Skeletal muscle tissue (tissue), 4 donors: ENCODE results near the gene DCST1. TPM values are rescaled to one million over a fixed set of nuclear protein-coding genes. Genes with fewer than 3 reads are reported as not detected.

Experiments
- H3K27ac ChIP-seq: one replicate; pipeline ENCODE4 v1.7.0; 2013; ENCODE audit warnings: mild to moderate bottlenecking, low read depth, low read length, inconsistent platforms
- H3K27me3 ChIP-seq, 3 donors: one replicate each; pipeline ENCODE4 v1.7.0; 2013; ENCODE audit warnings: low read length in 3 of 3; ENCODE audit not compliant: control insufficient read depth in 3 of 3, insufficient read depth in 3 of 3
- H3K36me3 ChIP-seq, 3 donors: one replicate each; pipeline ENCODE4 v1.7.0; 2013; ENCODE audit warnings: low read length in 3 of 3; ENCODE audit not compliant: control insufficient read depth in 3 of 3, insufficient read depth in 3 of 3
- H3K4me1 ChIP-seq, 3 donors: one replicate each; pipeline ENCODE4 v1.7.0; 2013; ENCODE audit warnings: low read length in 3 of 3, mild to moderate bottlenecking in 3 of 3; ENCODE audit not compliant: control insufficient read depth in 3 of 3, insufficient read depth in 3 of 3
- H3K4me3 ChIP-seq, 3 donors: one replicate each; pipeline ENCODE4 v1.7.0; 2013; ENCODE audit warnings: low read length in 3 of 3
- H3K9ac ChIP-seq, 3 donors: one replicate each; pipeline ENCODE4 v1.7.0; 2013; ENCODE audit warnings: low read length in 3 of 3, mild to moderate bottlenecking in 3 of 3, moderate library complexity in 2 of 3, low read depth in 1 of 3
- H3K9me3 ChIP-seq, 3 donors: one replicate each; pipeline ENCODE4 v1.7.0; 2013; ENCODE audit warnings: low read length in 3 of 3; ENCODE audit not compliant: control insufficient read depth in 3 of 3
- total RNA-seq: library from RNA; depleted of rRNA; stranded (reverse); fragments of >200 nt; gene quantifications from one replicate; pipeline ENCODE4 v1.2.3, GENCODE V29; 2014
- donor health status: Osteomylitis.

DCST1 gene
- total RNA-seq, 1 donor from 2014 or later = not detected

- Histone ChIP-seq H3K27me3 (no peaks in the 10 kb centered on the region), H3K4me1 (peaks cover 36 to 74% (median 53%) of the 10 kb centered on the region in 3 donors), H3K4me3 (no peak overlapping the region), H3K9ac (no peak overlapping the region), H3K27ac (peak overlapping the region; percentile 44), H3K36me3 (peaks cover 12 to 21% (median 13%) of the 10 kb centered on the region in 3 donors), H3K9me3 (no peaks in the 10 kb centered on the region)
Measured at GRCh38 chr1:155013632-155014031, 20.0 kb upstream of the DCST1 start.

GRCh38 chr1:155014709-155015508 is 18.7 kb upstream of the DCST1 start:
- Histone ChIP-seq H3K4me3 (no peak overlapping the region), H3K27ac (no peak overlapping the region), H3K9me3 (no peaks in the 10 kb centered on the region), H3K4me1 (peaks cover 31 to 65% (median 43%) of the 10 kb centered on the region in 3 donors), H3K9ac (no peak overlapping the region), H3K36me3 (peaks cover 12 to 21% (median 13%) of the 10 kb centered on the region in 3 donors), H3K27me3 (no peaks in the 10 kb centered on the region)

- H3K9ac ChIP-seq = peak overlapping the region in 1 of 3 donors; percentile 46
- peak overlapping the region; percentile 25 for H3K27ac ChIP-seq
- peaks cover 29 to 58% (median 38%) of the 10 kb centered on the region in 3 donors for H3K4me1 ChIP-seq
Measured at GRCh38 chr1:155015527-155016230, 17.9 kb upstream of the DCST1 start.

DNA sequence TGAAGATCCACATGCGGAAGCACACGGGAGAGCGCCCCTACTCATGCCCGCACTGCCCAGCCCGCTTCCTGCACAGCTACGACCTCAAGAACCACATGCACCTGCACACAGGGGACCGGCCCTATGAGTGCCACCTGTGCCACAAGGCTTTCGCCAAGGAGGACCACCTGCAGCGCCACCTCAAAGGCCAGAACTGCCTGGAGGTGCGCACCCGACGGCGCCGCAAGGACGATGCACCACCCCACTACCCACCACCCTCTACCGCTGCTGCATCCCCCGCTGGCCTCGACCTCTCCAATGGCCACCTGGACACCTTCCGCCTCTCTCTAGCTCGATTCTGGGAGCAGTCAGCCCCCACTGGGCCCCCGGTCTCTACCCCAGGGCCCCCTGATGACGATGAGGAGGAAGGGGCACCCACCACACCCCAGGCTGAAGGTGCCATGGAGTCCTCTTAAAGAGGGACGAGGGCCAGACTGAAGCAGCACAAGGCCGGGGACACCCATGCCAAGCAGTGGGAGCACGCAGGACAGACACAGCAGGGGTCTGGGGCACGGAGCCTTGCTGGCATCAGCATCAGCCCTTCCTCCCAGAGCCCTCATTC is 17.3 kb upstream of the DCST1 start:
- no peaks in the 10 kb centered on the region for H3K9me3 ChIP-seq
- H3K4me1 ChIP-seq = peaks cover 29 to 51% (median 38%) of the 10 kb centered on the region in 3 donors
- H3K9ac ChIP-seq = peak overlapping the region; percentile 46 to 80 (median 73)
- no peaks in the 10 kb centered on the region for H3K27me3 ChIP-seq
- H3K4me3 ChIP-seq = peak overlapping the region in 1 of 3 donors; percentile 74
- H3K36me3 ChIP-seq = peaks cover 12 to 21% (median 13%) of the 10 kb centered on the region in 3 donors
- peak overlapping the region; percentile 91 for H3K27ac ChIP-seq

More at GRCh38 chr1:155015527-155016230, 17.9 kb upstream of the DCST1 start:
- Histone ChIP-seq H3K36me3 (peaks cover 12 to 21% (median 13%) of the 10 kb centered on the region in 3 donors), H3K27me3 (no peaks in the 10 kb centered on the region), H3K9me3 (no peaks in the 10 kb centered on the region), H3K4me3 (no peak overlapping the region)

DNA sequence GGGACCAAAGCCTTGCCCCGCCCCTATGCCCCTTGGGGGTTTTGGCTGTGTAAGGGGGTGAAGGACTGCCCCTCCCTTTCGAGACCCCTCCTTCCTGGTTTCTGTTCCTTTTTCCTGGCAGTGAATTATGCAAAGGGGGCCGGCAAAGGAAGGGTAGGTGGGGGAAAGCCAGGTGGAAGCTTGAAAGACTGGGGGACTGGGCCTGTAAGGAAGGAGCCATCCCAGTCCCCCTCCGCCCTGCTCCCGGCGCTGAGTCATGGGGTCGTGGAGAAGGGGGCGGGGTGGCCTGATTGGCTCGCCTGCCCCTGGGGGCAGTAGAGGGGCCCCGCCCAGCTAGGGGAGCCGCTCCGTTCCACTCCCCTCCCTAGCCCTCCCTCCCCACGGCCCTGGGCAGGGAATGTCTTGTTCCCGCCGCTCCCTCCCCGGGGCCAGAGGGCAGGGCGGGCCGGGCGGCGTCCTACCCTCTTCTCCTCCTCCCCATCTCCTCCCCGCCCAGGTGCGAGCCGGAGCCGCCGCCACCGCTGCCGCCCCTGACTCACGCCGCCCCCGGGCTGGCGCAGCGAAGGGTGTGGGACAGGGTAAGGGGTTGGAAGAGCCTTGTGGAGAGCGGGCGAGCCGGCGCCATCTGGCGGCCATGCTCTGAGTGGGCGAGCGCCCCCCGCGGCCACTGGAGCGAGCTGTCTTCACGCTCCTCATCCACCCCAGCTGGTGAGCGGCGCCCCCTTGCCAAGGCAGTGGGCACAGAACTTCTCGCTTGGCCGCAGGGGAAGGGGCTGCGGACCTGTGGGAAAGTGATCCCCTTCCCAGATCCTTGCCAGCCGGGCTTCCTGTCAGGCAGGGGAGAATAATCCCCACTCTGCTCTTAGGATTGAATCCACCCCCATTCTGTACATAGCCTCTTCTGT is 16.3 kb upstream of the DCST1 start:
- peaks cover 21 to 42% (median 30%) of the 10 kb centered on the region in 3 donors for H3K4me1 ChIP-seq

DNA sequence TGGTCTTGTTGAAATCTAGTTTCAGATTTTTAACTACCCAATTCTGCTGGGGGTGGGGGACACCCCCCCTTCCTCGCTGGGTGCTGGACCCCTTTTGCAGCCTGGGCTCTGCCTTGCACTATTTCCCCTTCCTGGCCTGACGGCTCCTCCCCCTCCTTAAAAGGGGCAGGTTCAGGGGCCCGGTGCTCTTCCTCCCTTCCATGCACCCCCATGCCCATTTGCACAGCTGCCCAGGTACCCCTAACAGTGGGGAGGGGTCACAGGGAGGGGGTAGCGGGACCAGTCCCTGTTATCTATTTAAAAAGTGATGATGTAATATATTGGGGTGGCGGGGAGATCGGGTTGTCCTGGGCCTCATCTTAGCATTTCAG is 15.7 kb upstream of the DCST1 start:
- Histone ChIP-seq H3K4me1 (peaks cover 19 to 36% (median 23%) of the 10 kb centered on the region in 3 donors), H3K36me3 (peaks cover 12 to 21% (median 13%) of the 10 kb centered on the region in 3 donors), H3K9ac (peak overlapping the region; percentile 46 to 80 (median 51)), H3K9me3 (no peaks in the 10 kb centered on the region), H3K27me3 (no peaks in the 10 kb centered on the region), H3K27ac (peak overlapping the region; percentile 91), H3K4me3 (peak overlapping the region; percentile 48 to 74 (median 73))

More for the DNA sequence above, 16.3 kb upstream of the DCST1 start:
- Histone ChIP-seq H3K9ac (peak overlapping the region; percentile 46 to 80 (median 73)), H3K4me3 (peak overlapping the region; percentile 48 to 74 (median 73)), H3K27ac (peak overlapping the region; percentile 91), H3K36me3 (peaks cover 12 to 21% (median 13%) of the 10 kb centered on the region in 3 donors), H3K9me3 (no peaks in the 10 kb centered on the region), H3K27me3 (no peaks in the 10 kb centered on the region)

- peaks cover 14 to 31% (median 18%) of the 10 kb centered on the region in 3 donors for H3K4me1 ChIP-seq
- H3K27ac ChIP-seq = no peak overlapping the region
- H3K4me3 ChIP-seq = no peak overlapping the region
Measured at GRCh38 chr1:155018617-155019348, 14.8 kb upstream of the DCST1 start.

GRCh38 chr1:155019377-155020245 is 14.0 kb upstream of the DCST1 start:
- Histone ChIP-seq H3K4me3 (no peak overlapping the region), H3K27ac (no peak overlapping the region), H3K9me3 (no peaks in the 10 kb centered on the region), H3K4me1 (peaks cover 14 to 31% (median 15%) of the 10 kb centered on the region in 3 donors), H3K9ac (no peak overlapping the region), H3K27me3 (no peaks in the 10 kb centered on the region), H3K36me3 (peaks cover 3 to 16% (median 13%) of the 10 kb centered on the region in 3 donors)

More at GRCh38 chr1:155018617-155019348, 14.8 kb upstream of the DCST1 start:
- Histone ChIP-seq H3K36me3 (peaks cover 11 to 20% (median 13%) of the 10 kb centered on the region in 3 donors), H3K27me3 (no peaks in the 10 kb centered on the region), H3K9ac (no peak overlapping the region), H3K9me3 (no peaks in the 10 kb centered on the region)
